OCI-M2 (cell line): ENCODE data around the gene GLYR1.
"Not testable (repeated sequence)": the region's sequence is repeated elsewhere in the genome, so short reads cannot be mapped to it uniquely, and the experiment has no call there.

Experiments
- DNase-seq: peaks from one replicate; lab custom pipeline; 2025; ENCODE audit not compliant: unreplicated experiment; lab: John Stamatoyannopoulos, UW

The GLYR1 gene

GRCh38 chr16:4846901-4847773 lies at the start of gene GLYR1, which contains the start of gene UBN1:
GLYR1 (minus strand) TSS chr16:4847288; CDS start chr16:4847265, 23 bp downstream.
UBN1 (plus strand) TSS chr16:4847481; CDS start chr16:4852918, 5,437 bp downstream.
- DNase-seq = peak; percentile 72

GRCh38 chr16:4896761-4897160 lies 49.7 kb upstream of the GLYR1 start:
- DNase-seq = not testable (repeated sequence)

GRCh38 chr16:4895366-4895765 lies 48.3 kb upstream of the GLYR1 start:
- DNase-seq = no peak

GRCh38 chr16:4894276-4895150 lies 47.4 kb upstream of the GLYR1 start:
- DNase-seq = no peak

- DNase-seq = no peak
Observed at GRCh38 chr16:4893103-4893862, 46.2 kb upstream of the GLYR1 start.

GRCh38 chr16:4892361-4893102 lies 45.4 kb upstream of the GLYR1 start:
- no peak for DNase-seq

- no peak for DNase-seq
Observed at GRCh38 chr16:4891886-4892216, 44.8 kb upstream of the GLYR1 start.

- no peak for DNase-seq
Observed at GRCh38 chr16:4891097-4891885, 44.2 kb upstream of the GLYR1 start.

- DNase-seq = no peak
Observed at GRCh38 chr16:4890686-4891085, 43.6 kb upstream of the GLYR1 start.

- DNase-seq = no peak
Observed at GRCh38 chr16:4890026-4890425, 42.9 kb upstream of the GLYR1 start.

- DNase-seq = no peak
Observed at GRCh38 chr16:4888428-4889135, 41.5 kb upstream of the GLYR1 start.

- DNase-seq = no peak
Observed at GRCh38 chr16:4886151-4886550, 39.1 kb upstream of the GLYR1 start.

GRCh38 chr16:4884972-4885874 lies 38.1 kb upstream of the GLYR1 start:
- no peak for DNase-seq

GRCh38 chr16:4884209-4884608 lies 37.1 kb upstream of the GLYR1 start:
- DNase-seq = no peak

GRCh38 chr16:4883501-4883900 lies 36.4 kb upstream of the GLYR1 start:
- no peak for DNase-seq

GRCh38 chr16:4882633-4883285 lies 35.7 kb upstream of the GLYR1 start:
- no peak for DNase-seq

GRCh38 chr16:4882000-4882632 lies 35.0 kb upstream of the GLYR1 start:
- no peak for DNase-seq
